ENCODE measurements around the gene NEDD4L.

NEDD4L gene

DNA sequence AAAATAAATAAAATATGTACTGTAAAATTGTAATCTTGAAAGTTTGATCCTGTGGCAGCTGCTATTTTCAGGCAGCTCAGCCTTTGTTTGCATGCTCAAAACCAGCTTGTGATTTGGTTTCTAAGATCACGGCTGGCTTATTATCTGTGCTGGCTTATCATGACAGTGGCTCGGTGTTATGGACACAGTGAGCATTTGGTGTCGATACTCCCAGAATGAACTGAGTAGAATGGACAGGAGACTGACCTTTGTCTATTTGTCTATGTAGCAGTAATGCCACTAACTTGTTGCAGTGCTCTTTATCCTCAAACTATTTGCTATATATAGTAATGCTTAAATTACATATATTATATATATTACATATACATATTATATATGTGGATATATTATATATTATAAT lies 58.8 kb downstream of the NEDD4L start:
- TF ChIP-seq, protein P1, sequence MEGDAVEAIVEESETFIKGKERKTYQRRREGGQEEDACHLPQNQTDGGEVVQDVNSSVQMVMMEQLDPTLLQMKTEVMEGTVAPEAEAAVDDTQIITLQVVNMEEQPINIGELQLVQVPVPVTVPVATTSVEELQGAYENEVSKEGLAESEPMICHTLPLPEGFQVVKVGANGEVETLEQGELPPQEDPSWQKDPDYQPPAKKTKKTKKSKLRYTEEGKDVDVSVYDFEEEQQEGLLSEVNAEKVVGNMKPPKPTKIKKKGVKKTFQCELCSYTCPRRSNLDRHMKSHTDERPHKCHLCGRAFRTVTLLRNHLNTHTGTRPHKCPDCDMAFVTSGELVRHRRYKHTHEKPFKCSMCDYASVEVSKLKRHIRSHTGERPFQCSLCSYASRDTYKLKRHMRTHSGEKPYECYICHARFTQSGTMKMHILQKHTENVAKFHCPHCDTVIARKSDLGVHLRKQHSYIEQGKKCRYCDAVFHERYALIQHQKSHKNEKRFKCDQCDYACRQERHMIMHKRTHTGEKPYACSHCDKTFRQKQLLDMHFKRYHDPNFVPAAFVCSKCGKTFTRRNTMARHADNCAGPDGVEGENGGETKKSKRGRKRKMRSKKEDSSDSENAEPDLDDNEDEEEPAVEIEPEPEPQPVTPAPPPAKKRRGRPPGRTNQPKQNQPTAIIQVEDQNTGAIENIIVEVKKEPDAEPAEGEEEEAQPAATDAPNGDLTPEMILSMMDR (IDR thresholded peaks at IDR 0.05; ENCODE audit: control insufficient read depth, insufficient read depth, low read depth, low read length, missing control alignments) = no peak
- no peak overlapping the region for H3K4me3 ChIP-seq (ENCODE audit: control insufficient read depth, low read depth, low read length)
- DNase-seq (ENCODE audit: low read depth) = no peak

DNA sequence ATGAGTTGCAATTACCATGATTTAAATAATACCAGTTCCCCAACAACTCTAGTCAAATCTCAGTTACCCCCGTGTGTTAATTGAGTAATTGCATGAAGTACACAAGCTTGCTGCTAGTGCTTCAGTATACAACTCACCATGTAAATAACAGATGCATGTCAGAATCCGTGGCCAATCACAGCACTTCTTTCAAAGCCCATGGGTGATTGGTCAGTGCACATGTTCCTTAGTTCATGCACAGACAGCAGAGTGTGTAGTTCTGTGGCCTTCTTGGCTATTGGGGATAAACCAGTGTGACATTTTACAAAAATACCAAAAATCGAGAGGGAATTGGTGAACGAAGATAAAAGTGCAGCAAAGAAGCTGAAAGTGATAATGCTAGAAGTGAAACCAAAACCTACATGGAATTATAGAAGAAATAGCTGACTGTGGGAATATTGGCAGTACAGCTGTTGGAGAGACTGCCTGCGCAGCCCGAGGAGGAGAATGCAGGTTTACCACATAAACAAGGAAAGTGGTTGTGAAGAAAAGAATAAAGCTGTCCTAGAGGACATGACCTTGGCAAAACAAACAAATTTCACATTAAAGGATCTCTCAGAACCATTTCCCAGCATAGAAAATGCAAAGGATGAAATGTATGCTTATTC lies 59.4 kb downstream of the NEDD4L start:
- TF ChIP-seq, protein P1 (IDR thresholded peaks at IDR 0.05; ENCODE audit: control insufficient read depth, insufficient read depth, low read depth, low read length, missing control alignments) = no peak
- no peak overlapping the region for H3K4me3 ChIP-seq (ENCODE audit: control insufficient read depth, low read depth, low read length)
- DNase-seq (ENCODE audit: low read depth) = no peak

DNA sequence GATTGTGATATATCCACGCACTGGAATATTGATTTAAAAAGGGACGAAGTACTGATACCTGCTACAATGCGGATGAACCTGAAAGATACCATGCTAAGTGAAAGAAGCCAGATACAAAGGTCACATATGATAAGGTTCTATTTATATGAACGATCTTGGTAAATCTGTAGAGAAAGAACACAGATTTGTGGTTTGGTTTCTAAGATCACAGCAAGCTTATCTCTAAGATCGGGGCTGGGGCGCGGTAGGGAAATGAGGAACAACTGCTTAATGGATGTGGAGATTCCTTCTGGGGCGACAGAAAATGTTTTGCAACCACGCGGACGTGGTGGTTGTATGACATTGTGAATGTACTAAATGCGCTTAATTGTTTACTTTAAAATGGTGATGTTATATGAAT lies 60.1 kb downstream of the NEDD4L start:
- no peak overlapping the region for H3K4me3 ChIP-seq (ENCODE audit: control insufficient read depth, low read depth, low read length)
- no peak for DNase-seq (ENCODE audit: low read depth)
- TF ChIP-seq, protein P1 (IDR thresholded peaks at IDR 0.05; ENCODE audit: control insufficient read depth, insufficient read depth, low read depth, low read length, missing control alignments) = no peak

DNA sequence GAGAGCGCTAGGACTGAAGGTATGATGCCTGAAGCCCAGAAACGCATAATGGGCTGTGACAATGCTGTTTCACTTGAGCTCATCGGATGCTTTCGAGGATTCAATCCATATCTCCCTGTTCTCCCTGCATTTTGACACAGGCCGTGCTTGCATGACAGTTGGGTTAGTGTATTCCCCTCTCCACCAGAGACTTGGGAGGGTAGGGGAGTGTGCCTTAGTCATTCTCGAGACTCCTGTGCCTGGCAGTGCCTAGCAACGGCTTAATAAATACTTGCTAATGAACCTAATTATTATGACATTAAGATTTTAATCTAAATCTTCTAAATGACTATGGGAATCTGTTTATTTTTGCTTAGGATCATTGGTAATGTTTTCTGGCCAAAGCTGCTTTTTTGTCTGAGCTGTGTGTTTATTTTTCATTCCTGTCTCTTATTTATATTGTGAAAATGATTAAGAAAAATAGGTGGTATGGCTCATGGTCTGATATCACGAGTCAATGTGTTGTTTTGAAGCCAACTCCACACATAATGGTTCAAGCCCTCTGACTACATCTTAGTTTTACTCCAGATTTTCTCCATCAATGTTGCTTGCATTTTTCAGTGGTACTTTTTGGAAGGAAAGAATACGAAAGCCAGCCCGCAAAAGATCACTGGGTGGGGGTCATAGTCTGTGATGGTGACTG lies 61.3 kb downstream of the NEDD4L start:
- no peak overlapping the region for H3K4me3 ChIP-seq (ENCODE audit: control insufficient read depth, low read depth, low read length)
- DNase-seq (ENCODE audit: low read depth) = no peak
- TF ChIP-seq, protein P1 (IDR thresholded peaks at IDR 0.05; ENCODE audit: control insufficient read depth, insufficient read depth, low read depth, low read length, missing control alignments) = no peak

DNA sequence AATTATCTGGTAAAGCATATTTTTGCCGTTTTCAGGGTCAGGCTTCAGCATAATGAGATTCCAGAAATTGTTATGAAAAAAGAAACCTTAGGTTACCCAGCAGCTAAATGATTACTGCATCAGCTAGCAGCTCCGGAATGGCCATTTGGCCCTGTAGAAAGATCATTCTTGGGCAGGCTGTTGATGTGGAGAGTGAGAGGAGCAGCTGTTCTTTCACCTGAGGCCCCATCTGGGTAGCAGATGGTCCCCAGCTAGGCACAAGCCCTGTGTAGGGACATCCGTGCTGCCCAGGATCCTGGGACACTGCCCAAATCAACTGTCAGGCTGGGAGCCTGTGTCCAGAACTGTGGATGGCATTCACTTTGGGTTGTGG lies 61.8 kb downstream of the NEDD4L start:
- TF ChIP-seq, protein P1 (IDR thresholded peaks at IDR 0.05; ENCODE audit: control insufficient read depth, insufficient read depth, low read depth, low read length, missing control alignments) = no peak
- H3K4me3 ChIP-seq (ENCODE audit: control insufficient read depth, low read depth, low read length) = no peak overlapping the region
- DNase-seq (ENCODE audit: low read depth) = no peak

DNA sequence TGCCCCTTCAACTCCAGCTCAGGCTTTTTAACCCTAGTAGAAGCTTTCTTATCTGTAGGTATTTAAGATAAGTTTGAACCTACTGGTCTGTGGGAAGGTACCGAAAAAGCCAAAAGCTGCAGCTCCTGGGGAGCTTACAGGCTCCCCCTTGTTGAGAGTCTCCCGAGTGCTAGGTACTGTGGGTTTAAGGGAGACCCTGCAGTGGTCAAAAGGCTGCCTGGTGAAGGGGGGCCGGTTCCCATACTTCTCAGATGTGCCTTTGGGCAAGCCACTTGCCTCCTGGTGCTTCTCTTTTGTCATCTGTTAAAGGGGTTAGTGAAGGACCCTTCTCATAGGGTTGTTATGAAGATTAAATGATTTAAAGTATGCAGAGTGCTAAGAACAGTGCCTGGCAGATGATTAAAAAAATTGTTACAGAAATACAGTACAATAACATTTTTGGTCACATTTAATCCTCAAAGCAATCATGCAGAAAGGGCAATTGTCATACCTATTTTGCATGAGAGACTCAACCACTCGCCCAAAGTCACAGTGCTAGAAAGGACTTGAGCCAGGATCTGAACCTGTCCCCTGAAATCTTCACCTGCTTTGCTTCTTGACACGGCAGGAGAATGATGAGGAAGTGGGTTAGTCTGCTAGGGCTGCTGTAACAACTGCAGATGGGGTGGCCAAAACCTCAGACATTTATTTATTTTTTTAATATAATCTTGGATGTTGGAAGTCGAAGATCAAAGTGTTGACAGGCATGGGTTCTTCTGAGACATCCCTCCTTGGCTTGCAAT lies 62.5 kb downstream of the NEDD4L start:
- DNase-seq (ENCODE audit: low read depth) = no peak
- TF ChIP-seq, protein P1 (IDR thresholded peaks at IDR 0.05; ENCODE audit: control insufficient read depth, insufficient read depth, low read depth, low read length, missing control alignments) = no peak
- no peak overlapping the region for H3K4me3 ChIP-seq (ENCODE audit: control insufficient read depth, low read depth, low read length)

All from AG09309 (cell line).